HG02759 (cell line): ENCODE measurements around the gene PLEK2.
"Not testable (repeated sequence)": the region's sequence is repeated elsewhere in the genome, so short reads cannot be mapped to it uniquely, and the experiment has no call there.

Experiments used
- ATAC-seq: cut with Tn5 transposase; IDR thresholded peaks from one replicate; pipeline ENCODE4 v1.9.1; 2021; ENCODE audit warnings: mild to moderate bottlenecking, moderate library complexity; ENCODE audit not compliant: unreplicated experiment

PLEK2 gene

GRCh38 chr14:67429510-67430205 is 17.7 kb upstream of the PLEK2 start:
- no peak for ATAC-seq

- no peak for ATAC-seq
Measured at GRCh38 chr14:67428501-67429031, 16.6 kb upstream of the PLEK2 start.

GRCh38 chr14:67426983-67427606 is 15.1 kb upstream of the PLEK2 start:
- ATAC-seq = peak; percentile 66

DNA sequence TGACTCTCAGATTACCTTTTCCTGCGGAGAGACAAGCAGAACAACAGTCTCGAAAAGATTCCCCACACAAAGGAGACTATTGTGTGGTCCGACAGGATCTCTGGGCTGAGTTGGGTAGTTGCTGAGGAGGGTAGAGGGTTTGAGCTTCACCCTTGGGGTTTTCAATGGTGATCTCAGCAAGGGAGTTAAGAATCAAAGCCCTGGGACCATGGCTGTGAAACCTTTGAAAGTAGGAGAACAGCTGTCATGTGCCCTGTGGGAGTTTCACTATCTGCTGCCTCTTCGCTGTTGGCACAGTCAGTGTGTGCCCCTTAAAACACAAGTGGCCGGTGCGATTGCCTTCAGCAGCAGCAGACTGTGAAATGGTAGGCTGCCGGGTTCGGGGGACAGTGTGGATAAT is 14.2 kb upstream of the PLEK2 start:
- ATAC-seq = no peak

DNA sequence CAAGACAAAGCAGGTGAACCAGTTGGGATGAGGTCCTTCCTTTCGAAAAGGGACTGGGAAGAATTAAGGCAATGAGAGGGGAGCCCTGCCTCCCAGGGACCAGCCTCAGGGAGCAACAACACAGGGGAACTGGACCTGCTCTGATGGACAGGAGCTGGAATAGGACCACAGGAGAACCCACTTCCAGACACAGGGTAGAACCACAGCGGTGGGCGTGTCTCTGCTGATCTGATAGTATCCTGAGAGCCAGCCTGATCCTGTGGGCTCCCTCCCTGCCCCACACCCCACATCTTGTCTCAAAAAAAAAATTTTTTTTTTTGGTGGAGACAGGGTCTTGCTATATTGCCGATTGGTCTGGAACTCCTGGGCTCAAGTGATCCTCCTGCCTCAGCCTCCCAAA is 13.6 kb upstream of the PLEK2 start:
- ATAC-seq = no peak

- ATAC-seq = no peak
Measured at GRCh38 chr14:67424539-67424938, 12.6 kb upstream of the PLEK2 start.

DNA sequence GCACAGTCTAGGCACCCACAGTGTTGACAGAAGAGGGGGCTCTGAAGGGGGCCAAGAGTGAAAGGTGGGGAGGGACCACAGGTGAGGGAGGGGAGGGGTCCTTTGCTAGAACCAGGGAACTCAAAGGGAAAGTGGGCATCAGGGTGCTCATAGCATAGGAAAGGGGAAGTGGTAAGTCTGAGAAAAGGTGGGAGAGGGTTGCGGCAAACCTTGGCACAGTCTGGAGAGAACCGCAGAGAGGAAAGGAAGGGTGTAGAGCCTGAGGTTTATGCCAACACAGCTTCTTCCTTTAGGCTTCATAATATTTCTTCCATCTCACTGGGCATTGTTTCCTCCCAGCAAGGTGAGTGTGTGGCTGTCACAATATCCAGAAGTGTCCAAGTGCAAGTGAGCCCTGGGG is 11.5 kb upstream of the PLEK2 start:
- ATAC-seq = no peak

DNA sequence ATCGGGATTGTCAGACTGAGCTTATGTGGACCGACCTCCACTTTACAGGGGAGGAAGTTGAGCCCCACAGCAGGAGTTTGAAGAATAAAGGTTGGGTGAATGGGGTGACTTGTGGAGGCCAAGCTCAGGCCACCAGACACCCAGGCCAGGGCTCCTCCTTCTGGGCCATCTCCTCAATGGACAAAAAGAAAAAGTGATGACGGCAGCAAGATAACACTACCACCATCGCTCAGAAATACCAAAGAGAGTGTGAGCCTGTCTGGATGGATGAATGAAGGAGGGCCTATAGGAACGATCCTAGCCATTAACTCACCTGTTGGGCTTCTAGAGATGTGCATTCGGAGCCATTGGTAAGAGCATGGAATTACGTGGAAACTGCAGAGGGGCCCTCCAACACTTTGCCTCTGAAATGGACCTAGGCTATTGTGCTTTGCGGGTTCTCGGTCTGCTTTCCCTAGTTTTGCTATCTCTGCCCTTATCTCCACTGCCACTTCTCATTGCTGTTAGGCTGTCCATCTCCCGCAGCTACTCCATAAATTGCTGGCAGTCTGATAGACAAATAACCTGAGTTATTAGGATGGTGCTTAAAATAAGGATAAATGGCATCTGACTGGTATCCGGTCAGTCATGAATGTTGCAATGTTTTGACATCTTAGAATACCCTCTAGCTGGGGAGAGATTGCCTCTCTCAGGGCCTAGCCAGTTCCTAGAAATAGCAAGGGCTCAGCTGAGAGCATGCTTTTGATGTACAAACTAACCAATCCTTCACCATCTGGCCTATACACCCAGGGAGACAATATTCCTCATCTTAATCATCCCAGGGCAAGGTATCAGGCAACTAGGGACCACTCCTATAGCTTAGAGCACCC is 9.6 kb upstream of the PLEK2 start:
- ATAC-seq = no peak

GRCh38 chr14:67420102-67420739 is 8.3 kb upstream of the PLEK2 start:
- ATAC-seq = no peak

GRCh38 chr14:67418401-67419191 is 6.6 kb upstream of the PLEK2 start:
- ATAC-seq = no peak

DNA sequence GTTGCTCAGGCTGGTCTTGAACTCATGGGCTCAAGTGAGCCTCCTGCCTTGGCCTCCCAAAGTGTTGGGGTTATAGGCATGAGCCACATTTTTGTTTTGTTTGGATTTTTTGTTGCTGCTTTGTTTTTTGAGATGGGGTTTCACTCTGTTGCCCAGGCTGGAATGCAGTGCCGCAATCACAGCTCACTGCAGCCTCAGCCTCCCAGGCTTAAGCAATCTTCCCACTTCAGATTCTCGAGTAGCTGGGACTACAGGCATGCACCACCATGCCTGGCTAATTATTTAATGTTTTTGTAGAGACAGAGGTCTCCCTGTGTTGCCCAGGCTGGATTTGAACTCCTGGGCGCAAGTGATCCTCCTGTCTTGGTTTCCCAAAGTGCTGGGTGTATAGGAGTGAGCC is 5.7 kb upstream of the PLEK2 start:
- ATAC-seq = no peak

DNA sequence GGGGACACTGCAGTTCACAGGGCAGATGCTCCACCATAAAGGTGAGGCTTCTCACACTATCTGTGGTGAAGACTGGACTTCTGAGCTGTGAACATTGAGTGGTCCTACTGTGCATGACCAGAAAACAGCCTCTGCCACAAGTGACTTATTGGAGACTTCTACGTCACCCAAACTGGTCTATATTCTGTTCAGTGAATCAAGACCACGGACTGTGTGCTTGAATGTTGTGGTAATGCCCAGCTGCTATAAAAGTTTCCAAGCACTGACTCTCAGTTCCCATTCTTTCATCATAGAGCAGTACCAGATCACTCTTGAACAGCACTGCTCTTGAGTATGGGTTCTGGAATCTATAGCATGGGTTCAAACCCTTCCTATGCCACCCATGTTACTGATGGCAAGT is 4.8 kb upstream of the PLEK2 start:
- no peak for ATAC-seq

DNA sequence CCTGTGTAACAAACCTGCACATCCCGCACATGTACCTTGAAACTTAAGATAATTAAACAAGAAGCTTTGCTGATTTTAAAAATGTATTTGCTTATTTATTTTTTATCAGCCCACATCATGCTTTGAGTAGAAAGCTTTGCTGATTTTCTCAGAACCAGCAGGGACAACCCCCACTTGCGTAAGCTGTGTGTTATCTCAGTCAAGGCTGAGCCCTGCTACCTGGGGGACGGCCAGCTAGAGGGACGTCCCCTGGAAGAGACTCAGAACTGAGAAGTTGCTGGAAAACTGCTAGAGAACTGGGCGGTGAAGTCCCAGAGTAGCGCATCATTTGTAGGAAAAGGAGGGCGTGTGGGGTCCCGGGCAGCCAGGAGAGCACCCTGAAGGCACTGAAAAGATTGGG is 4.1 kb upstream of the PLEK2 start:
- no peak for ATAC-seq

DNA sequence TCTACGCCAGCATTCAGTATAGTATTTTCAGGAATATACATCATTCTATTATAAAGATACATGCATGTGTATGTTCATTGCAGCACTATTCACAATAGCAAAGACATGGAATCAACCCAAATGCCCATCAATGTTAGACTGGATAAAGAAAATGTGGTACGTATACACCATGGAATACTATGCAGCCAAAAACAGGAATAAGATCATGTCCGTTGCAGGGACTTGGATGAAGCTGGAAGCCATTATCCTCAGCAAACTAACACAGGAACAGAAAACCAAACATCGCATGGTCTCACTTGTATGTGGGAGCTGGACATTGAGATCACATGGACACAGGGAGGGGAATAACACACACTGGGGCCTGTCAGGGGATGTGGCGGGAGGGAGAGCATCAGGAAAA is 3.6 kb upstream of the PLEK2 start:
- ATAC-seq = not testable (repeated sequence)

- no peak for ATAC-seq
Measured at GRCh38 chr14:67413806-67414769, 2.1 kb upstream of the PLEK2 start.

DNA sequence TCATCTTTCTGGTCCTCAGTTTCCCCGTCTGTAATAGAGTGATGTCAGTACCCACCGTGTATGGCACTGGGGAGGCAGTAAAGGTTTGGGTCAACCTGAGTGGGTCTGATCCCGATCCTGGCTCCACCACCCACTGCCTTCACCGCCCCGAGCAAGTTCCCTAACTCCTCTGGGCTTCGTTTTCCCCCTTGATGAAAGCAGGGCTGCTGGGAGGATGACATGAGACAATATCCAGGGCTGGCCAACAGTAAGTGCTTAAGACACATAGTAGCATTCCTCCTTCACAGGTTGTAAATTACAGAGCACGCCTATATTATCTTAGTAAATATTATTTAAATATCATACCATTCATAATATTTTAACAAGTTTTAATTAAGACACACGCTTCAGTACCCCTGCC is 595 bp downstream of the PLEK2 start:
- ATAC-seq = no peak

GRCh38 chr14:67410313-67410712 is 1.7 kb downstream of the PLEK2 start:
- no peak for ATAC-seq

DNA sequence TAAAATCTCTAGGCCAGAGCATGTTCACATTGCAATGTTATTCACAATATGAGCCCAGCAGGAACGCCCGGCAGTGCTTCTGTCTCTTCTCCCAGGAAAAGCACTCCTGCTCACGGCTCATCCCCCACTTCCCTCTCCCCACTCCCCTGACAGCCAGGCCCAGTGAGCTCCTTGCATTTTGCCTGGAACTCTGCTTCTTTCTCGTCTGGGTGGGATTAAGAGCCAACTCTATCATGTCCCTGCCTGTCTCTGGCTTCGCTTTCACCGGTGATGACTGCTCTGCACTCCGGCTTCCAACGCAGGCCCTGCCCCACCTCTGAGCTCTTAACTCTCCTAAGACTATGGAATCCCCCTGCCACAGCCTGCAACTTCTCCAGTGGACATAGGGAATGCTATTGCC is 2.5 kb downstream of the PLEK2 start:
- ATAC-seq = no peak

DNA sequence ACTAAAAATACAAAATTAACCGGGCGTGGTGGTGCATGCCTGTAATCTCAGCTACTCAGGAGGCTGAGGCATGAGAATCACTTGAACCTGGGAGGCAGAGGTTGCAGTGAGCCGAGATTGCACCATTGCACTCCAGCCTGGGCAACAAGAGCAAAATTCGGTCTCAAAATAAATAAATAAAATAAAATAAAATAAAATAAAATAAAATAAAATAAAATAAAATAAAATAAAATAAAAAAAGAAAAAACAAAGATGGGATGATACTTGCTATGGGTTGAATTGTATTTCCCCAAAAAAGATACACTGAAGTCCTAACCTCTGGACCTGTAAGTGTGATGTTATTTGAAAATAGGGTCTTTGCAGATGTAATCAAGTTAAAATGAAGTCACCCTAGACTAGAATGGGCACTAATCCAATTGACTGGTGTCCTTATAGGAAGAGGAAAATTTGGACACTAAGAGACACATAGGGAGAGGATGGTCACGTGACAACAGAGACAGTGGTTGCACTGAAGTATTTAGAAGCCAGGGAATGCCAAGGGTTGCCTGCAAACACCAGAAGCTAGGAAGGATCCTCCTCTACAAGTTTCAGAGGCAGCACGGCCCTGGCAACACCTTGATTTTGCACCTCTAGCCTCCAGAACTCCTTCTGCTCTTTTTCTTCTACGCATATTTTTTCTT is 3.7 kb downstream of the PLEK2 start:
- not testable (repeated sequence) for ATAC-seq
